Activated CD4-positive, CD25-positive, alpha-beta regulatory T cell (primary cell): Measurements from ENCODE around the gene HDAC9.
"Not testable (repeated sequence)": the region's sequence is repeated elsewhere in the genome, so short reads cannot be mapped to it uniquely, and the experiment has no call there.

ENCODE experiments used
- DNase-seq, 4 experiments: peaks; one replicate each; lab custom pipeline; 2025; lab: John Stamatoyannopoulos, UW

Gene HDAC9

DNA sequence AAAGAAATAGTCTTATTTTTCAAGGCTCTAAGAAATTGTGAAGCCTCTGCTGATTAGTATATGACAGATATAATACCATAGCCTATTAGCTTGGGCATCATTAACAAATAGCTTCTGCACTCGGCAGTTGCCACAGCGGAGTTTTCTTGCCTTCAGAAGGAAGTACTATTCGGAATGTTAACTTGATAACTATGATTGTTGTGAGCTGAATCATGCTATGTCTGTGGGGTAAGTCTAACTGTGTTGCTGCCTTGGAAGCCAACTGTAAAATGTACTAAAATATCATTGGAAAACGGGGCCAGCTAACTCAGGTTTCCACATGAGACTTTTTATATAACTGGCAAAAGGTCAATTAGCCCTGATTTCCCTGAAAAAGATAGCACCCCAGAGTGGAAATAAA lies 528.7 kb downstream of the HDAC9 start:
- DNase-seq, result no peak

DNA sequence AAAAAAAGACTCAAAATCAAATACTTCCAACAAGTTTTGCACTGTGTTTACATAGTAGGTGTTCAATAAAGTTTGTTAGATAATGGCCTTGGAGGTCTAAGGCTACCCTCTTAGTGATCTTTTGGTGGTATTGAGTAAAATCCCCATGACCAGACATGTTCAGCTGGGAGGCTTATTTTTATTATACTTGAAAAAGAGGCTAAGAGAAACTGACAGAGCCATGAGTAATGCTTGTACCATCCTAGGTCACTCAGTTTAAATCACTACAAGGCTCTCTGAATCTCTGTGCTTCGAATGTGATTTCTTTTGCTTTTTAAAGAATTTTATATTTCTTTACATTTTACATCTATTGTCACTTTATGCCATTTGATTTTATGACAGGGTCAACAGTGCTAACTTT lies 531.3 kb downstream of the HDAC9 start:
- no peak for DNase-seq

DNA sequence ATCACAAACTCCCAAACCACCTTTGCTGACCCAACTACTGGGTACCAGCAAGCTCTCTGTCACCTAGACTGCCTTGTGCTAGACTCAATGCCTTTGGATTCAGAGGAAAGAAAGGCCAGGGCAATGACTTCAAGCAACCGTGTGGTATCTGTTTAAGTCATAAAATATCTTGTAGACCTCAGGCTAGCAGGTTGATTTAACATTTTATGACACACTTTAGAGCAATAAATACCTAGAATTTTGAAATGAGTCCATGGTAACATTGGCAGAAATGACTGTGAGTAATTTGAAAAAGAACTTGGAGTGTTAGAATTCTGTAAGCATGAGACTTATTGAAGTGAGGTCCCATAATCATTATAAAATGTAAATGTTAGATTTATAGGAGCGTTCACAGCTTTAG lies 534.7 kb downstream of the HDAC9 start:
- no peak for DNase-seq

DNA sequence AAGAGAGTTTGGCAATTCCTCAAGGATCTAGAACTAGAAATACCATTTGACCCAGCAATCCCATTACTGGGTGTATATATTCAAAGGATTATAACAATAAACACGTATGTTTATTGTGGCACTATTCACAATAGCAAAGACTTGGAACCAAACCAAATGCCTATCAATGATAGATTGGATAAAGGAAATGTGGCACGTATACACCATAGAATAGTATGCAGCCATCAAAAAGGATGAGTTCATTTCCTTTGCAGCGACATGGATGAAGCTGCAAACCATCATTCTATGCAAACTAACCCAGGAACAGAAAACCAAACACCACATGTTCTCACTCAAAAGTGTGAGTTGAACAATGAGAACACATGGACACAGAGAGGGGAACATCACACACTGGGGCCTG lies 537.4 kb downstream of the HDAC9 start:
- DNase-seq, result not testable (repeated sequence)

DNA sequence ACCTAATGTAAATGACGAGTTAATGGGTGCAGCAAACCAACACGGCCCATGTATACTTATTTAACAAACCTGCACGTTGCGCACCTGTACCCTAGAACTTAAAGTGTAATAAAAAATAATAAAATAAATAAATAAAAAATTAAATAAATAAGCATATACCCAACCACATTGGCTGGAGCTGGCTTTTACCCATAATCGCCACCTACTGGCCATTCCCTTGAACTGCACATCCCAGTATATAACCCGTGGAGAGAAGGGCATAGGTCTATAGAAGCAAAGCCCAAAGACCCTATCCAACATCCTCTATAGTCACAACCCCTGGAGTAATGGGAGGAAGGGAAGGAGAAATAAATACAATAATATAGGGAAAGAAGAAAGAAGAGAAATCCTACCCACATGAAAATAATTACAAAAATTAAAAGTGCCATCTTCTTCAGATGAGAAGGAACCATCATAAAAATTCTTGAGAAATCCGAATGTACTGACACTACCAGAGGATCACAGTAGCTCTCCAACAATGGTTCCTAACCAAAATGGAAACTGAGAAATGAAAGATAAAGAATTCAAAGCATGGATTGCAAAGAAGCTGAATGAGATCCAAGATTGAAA lies 556.3 kb downstream of the HDAC9 start:
- DNase-seq, result peak in 1 of 4 experiments; percentile 8
